Measurements from ENCODE around the gene SSC5D. TPM values are rescaled to one million over a fixed set of nuclear protein-coding genes. Genes with fewer than 3 reads are reported as not detected.

The SSC5D gene
- total and polyA plus RNA-seq, 9 of the 15 experiments (the other 6 are each of a cell fraction or from before 2014, with no cell fraction given): 0.04 to 0.71 (median 0.14) TPM; not detected in 2

GRCh38 chr19:55476100-55476775 is 12.0 kb upstream of the SSC5D start, which contains the start of gene ZNF628 (continued):
- TF ChIP-seq ARID3A (IDR thresholded peaks at IDR 0.05; ENCODE audit: borderline replicate concordance, low read depth, low read length) (no peak), ATF6 (CRISPR knock-in tag; IDR thresholded peaks at IDR 0.05) (peak; percentile 96), ZKSCAN8 (CRISPR knock-in tag; IDR thresholded peaks at IDR 0.05) (no peak), ZNF197 (CRISPR knock-in tag; IDR thresholded peaks at IDR 0.05; ENCODE audit: low read depth) (peak; percentile 38; the same call in 1 of the 2 replicates), ZNF316 (IDR thresholded peaks at IDR 0.05) (no peak), DNMT1 (IDR thresholded peaks at IDR 0.05) (no peak), EZH2 (IDR thresholded peaks at IDR 0.05; ENCODE audit: borderline replicate concordance, low read depth, low read length) (no peak), IRF1 (CRISPR knock-in tag; IDR thresholded peaks at IDR 0.05; ENCODE audit: borderline replicate concordance) (peak; percentile 85; the same call in 1 of the 2 replicates), JUND (IDR thresholded peaks at IDR 0.05; ENCODE audit: borderline replicate concordance, low read depth, low read length) (peak; percentile 37; the same call in 1 of the 2 replicates), JUND (tag; IDR thresholded peaks at IDR 0.05; ENCODE audit: borderline replicate concordance, low read depth, low read length) (no peak; the same call in 2 of the 3 replicates), CEBPZ (IDR thresholded peaks at IDR 0.05; ENCODE audit: borderline replicate concordance, low read depth, low read length) (no peak), RNF219 (CRISPR knock-in tag; IDR thresholded peaks at IDR 0.05) (no peak), RCOR1 (IDR thresholded peaks at IDR 0.05; ENCODE audit: borderline replicate concordance in 1 of 2, low read depth in 2 of 2, low read length in 2 of 2) (no peak; a peak in 2 of 4 replicates), RNF2 (IDR thresholded peaks at IDR 0.05) (peak; percentile 85)
